BE2C (cell line): ENCODE data around the gene PNPT1.
"Not testable (repeated sequence)": the region's sequence is repeated elsewhere in the genome, so short reads cannot be mapped to it uniquely, and the experiment has no call there.

Source experiments
- DNase-seq: peaks from one replicate; pipeline ENCODE4 v3.0.0-alpha.2; 2020
- H3K27me3 ChIP-seq: fragments of 250-450 bp; sonication (Bioruptor Pico); 2 replicates; pipeline ENCODE4 v1.5.1; 2020; ENCODE audit warnings: mild to moderate bottlenecking
- H3K36me3 ChIP-seq: fragments of 250-450 bp; sonication (Bioruptor Pico); 2 replicates; pipeline ENCODE4 v1.5.1; 2020; ENCODE audit warnings: mild to moderate bottlenecking
- H3K4me1 ChIP-seq: fragments of 250-450 bp; sonication (Bioruptor Pico); 2 replicates; pipeline ENCODE4 v1.5.1; 2020
- H3K4me3 ChIP-seq: 2 replicates; pipeline ENCODE4 v1.5.1; 2011; ENCODE audit warnings: low read depth, low read length
- H3K9me3 ChIP-seq: fragments of 250-450 bp; sonication (Bioruptor Pico); 2 replicates; pipeline ENCODE4 v1.5.1; 2020
- TF ChIP-seq, protein P1 (sequence below): IDR thresholded peaks from 2 replicates; pipeline ENCODE4 v1.5.1; 2012; ENCODE audit warnings: mild to moderate bottlenecking, low read depth, low read length

PNPT1 gene

DNA sequence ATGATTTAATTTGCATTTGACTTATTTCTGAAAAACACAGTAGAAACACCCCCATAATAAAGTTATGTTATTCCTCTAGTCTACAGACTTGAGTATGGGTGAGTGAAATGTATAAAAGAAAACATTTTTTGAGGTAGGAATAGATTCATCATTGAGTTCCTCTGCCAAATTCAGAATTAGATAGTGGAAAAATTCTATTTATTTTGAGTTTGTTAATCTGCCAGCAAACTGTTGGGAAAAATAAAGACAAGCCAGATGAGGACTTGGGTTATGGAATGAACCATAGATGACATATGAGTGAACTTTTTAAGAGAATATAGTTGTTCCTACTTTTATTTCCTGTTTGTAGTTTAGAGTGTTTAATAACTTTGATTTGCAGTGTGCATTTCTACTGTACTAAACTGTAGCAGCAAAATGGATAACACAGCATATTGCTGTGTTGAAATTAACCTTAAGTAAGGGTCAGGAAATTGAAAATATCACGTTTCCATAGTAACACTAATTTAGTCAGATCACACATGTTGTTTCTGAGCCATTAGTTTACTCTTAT is 35.6 kb upstream of the PNPT1 start:
- no peaks in the 10 kb centered on the region for H3K9me3 ChIP-seq
- no peaks in the 10 kb centered on the region for H3K27me3 ChIP-seq
- no peak overlapping the region for H3K4me3 ChIP-seq
- no peaks in the 10 kb centered on the region for H3K36me3 ChIP-seq
- no peak for DNase-seq
- TF ChIP-seq, protein P1, sequence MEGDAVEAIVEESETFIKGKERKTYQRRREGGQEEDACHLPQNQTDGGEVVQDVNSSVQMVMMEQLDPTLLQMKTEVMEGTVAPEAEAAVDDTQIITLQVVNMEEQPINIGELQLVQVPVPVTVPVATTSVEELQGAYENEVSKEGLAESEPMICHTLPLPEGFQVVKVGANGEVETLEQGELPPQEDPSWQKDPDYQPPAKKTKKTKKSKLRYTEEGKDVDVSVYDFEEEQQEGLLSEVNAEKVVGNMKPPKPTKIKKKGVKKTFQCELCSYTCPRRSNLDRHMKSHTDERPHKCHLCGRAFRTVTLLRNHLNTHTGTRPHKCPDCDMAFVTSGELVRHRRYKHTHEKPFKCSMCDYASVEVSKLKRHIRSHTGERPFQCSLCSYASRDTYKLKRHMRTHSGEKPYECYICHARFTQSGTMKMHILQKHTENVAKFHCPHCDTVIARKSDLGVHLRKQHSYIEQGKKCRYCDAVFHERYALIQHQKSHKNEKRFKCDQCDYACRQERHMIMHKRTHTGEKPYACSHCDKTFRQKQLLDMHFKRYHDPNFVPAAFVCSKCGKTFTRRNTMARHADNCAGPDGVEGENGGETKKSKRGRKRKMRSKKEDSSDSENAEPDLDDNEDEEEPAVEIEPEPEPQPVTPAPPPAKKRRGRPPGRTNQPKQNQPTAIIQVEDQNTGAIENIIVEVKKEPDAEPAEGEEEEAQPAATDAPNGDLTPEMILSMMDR = no peak
- no peaks in the 10 kb centered on the region for H3K4me1 ChIP-seq

DNA sequence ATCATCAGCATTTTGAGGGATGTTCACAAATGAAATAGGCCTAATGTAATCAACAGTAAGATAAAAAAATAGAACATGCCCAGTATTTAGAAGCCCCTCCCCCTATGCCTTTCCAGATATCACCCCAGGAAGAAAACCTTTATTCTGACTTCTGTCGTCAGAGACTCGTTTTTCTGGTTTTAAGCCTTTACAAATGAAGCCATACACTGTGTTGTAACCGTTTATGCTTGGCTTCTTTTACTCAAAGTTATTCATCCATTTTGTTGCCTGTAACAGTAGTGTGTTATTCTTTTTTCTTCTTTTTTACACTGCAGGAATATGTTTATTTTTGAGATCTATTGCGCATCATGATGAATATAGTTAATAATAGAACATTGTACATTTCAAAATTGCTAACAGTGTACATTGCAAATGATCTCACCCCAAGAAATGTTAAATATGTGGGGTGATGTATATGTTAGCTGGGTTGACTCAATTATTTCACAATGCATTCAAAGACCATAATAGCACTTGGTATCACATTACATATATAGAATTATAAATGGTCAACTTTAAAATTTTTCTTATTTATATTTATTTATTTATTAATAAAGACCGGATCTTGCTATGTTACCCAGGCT is 28.1 kb upstream of the PNPT1 start:
- DNase-seq = no peak
- Histone ChIP-seq H3K4me1 (no peaks in the 10 kb centered on the region), H3K36me3 (no peaks in the 10 kb centered on the region), H3K9me3 (no peaks in the 10 kb centered on the region), H3K27me3 (no peaks in the 10 kb centered on the region), H3K4me3 (no peak overlapping the region)
- TF ChIP-seq, protein P1 = no peak

GRCh38 chr2:55720417-55720816 is 26.8 kb upstream of the PNPT1 start:
- H3K4me3 ChIP-seq = no peak overlapping the region
- no peaks in the 10 kb centered on the region for H3K4me1 ChIP-seq
- H3K27me3 ChIP-seq = no peaks in the 10 kb centered on the region
- H3K9me3 ChIP-seq = no peaks in the 10 kb centered on the region
- peak; percentile 4 for DNase-seq
- TF ChIP-seq, protein P1 = no peak
- H3K36me3 ChIP-seq = no peaks in the 10 kb centered on the region

- no peak overlapping the region for H3K4me3 ChIP-seq
Observed at GRCh38 chr2:55719852-55720251, 26.2 kb upstream of the PNPT1 start.

GRCh38 chr2:55718165-55719008 is 24.7 kb upstream of the PNPT1 start:
- Histone ChIP-seq H3K27me3 (no peaks in the 10 kb centered on the region), H3K9me3 (no peaks in the 10 kb centered on the region), H3K4me1 (no peaks in the 10 kb centered on the region), H3K36me3 (no peaks in the 10 kb centered on the region), H3K4me3 (no peak overlapping the region)
- TF ChIP-seq, protein P1 = peak; percentile 68
- DNase-seq = peak; percentile 65

More at GRCh38 chr2:55719852-55720251, 26.2 kb upstream of the PNPT1 start:
- TF ChIP-seq, protein P1 = no peak
- DNase-seq = no peak
- Histone ChIP-seq H3K9me3 (no peaks in the 10 kb centered on the region), H3K36me3 (no peaks in the 10 kb centered on the region), H3K27me3 (no peaks in the 10 kb centered on the region), H3K4me1 (no peaks in the 10 kb centered on the region)

GRCh38 chr2:55715626-55716025 is 22.0 kb upstream of the PNPT1 start:
- TF ChIP-seq, protein P1 = no peak
- DNase-seq = no peak
- Histone ChIP-seq H3K4me1 (no peaks in the 10 kb centered on the region), H3K27me3 (no peaks in the 10 kb centered on the region), H3K4me3 (no peak overlapping the region), H3K9me3 (no peaks in the 10 kb centered on the region), H3K36me3 (no peaks in the 10 kb centered on the region)

DNA sequence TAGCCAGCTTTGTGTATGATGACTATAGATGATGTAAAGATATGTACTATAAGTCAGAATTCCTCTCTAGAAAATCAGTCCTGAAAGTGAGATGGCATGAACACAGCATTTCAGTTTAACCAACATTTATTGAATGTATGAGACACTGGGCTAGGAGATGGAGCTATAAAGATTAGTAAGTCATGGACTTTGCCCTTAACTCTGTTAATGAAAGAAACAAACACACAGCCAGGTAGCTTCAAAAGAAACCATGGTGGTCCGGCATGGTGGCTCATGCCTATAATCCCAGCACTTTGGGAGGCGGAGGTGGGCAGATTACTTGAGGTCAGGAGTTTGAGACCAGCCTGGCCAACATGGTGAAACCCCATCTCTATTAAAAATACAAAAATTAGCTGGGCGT is 21.5 kb upstream of the PNPT1 start:
- not testable (repeated sequence) for H3K36me3 ChIP-seq, H3K27me3 ChIP-seq, H3K4me1 ChIP-seq, H3K9me3 ChIP-seq, DNase-seq, H3K4me3 ChIP-seq
